HepG2 (cell line): ENCODE results near the gene CENPE. TPM values are rescaled to one million over a fixed set of nuclear protein-coding genes. Genes with fewer than 3 reads are reported as not detected.

Experiments
- ATF1 ChIP-seq: IDR thresholded peaks from 2 replicates; pipeline ENCODE4 v1.6.1; 2016; ENCODE audit warnings: mild to moderate bottlenecking, control low read depth
- CREM ChIP-seq, 2 experiments: sonication (generic) in 1 of 2; formaldehyde crosslinking in 1 of 2; IDR thresholded peaks; 2 replicates each; pipeline versions ENCODE4 v1.4.0 to v1.6.1; 2016 to 2020; ENCODE audit warnings: antibody characterized with exemption in 1 of 2, mild to moderate bottlenecking in 1 of 2, missing genetic modification reagents in 1 of 2
- DNMT3B ChIP-seq: conservative IDR thresholded peaks from 2 replicates; pipeline ENCODE4 v1.6.1; 2016; ENCODE audit warnings: missing biosample characterization, control low read depth
- GABPB1 ChIP-seq: IDR thresholded peaks from 2 replicates; pipeline ENCODE4 v1.6.1; 2016; ENCODE audit warnings: mild to moderate bottlenecking, missing genetic modification reagents, moderate library complexity, missing compliant biosample characterization
- HOXA3 ChIP-seq: sonication (generic); formaldehyde crosslinking; IDR thresholded peaks from 2 replicates; pipeline ENCODE4 v1.5.0; 2020; ENCODE audit warnings: missing genetic modification reagents
- JUNB ChIP-seq: sonication (generic); formaldehyde crosslinking; IDR thresholded peaks from 2 replicates; pipeline ENCODE4 v1.8.0; 2022; ENCODE audit warnings: missing genetic modification reagents, mild to moderate bottlenecking, borderline replicate concordance
- MTERF4 ChIP-seq: sonication (generic); formaldehyde crosslinking; IDR thresholded peaks from 2 replicates; pipeline ENCODE4 v1.8.0; 2023; ENCODE audit warnings: mild to moderate bottlenecking, missing genetic modification reagents
- PHF20 ChIP-seq: sonication (generic); formaldehyde crosslinking; IDR thresholded peaks from 2 replicates; pipeline ENCODE4 v1.5.0; 2020; ENCODE audit warnings: mild to moderate bottlenecking, missing genetic modification reagents
- POGZ ChIP-seq: sonication (generic); formaldehyde crosslinking; IDR thresholded peaks from 2 replicates; pipeline ENCODE4 v1.4.0; 2020; ENCODE audit warnings: mild to moderate bottlenecking, missing genetic modification reagents
- WIZ ChIP-seq: sonication (generic); formaldehyde crosslinking; IDR thresholded peaks from 2 replicates; pipeline ENCODE4 v1.5.1; 2020; ENCODE audit warnings: mild to moderate bottlenecking, missing genetic modification reagents
- ZBTB7B ChIP-seq: sonication (generic); formaldehyde crosslinking; IDR thresholded peaks from 2 replicates; pipeline ENCODE4 v1.4.0; 2020; ENCODE audit warnings: missing genetic modification reagents
- ZNF292 ChIP-seq: sonication (generic); formaldehyde crosslinking; IDR thresholded peaks from 2 replicates; pipeline ENCODE4 v1.8.1; 2022; ENCODE audit warnings: mild to moderate bottlenecking, low read depth, missing genetic modification reagents, borderline replicate concordance
- ZNF639 ChIP-seq: conservative IDR thresholded peaks from 2 replicates; pipeline ENCODE4 v1.6.1; 2018; ENCODE audit warnings: missing genetic modification reagents
- ZNF75D ChIP-seq: sonication (generic); formaldehyde crosslinking; IDR thresholded peaks from 2 replicates; pipeline ENCODE4 v1.8.1; 2023; ENCODE audit warnings: missing genetic modification reagents, mild to moderate bottlenecking, borderline replicate concordance
- ZNF788 ChIP-seq: sonication (generic); formaldehyde crosslinking; IDR thresholded peaks from 2 replicates; pipeline ENCODE4 v1.5.0; 2020; ENCODE audit warnings: mild to moderate bottlenecking, missing genetic modification reagents, borderline replicate concordance
- polyA plus RNA-seq, 8 experiments: library from polyadenylated mRNA; depleted of rRNA in 3 of 8; stranded (reverse) in 7 of 8; unstranded in 1 of 8; fragments of >200 nt; fragmentation: Illumina TruSeq in 4 of 8; extraction: Trizol in 4 of 8; gene quantifications; 2 replicates each; pipeline versions ENCODE4 v1.2.1 to v1.2.3, GENCODE V29; 2011 to 2016; ENCODE audit warnings: low read depth in 4 of 8, missing spikeins in 1 of 8, mixed read lengths in 1 of 8; ENCODE audit not compliant: insufficient read depth in 1 of 8
- total RNA-seq, 5 experiments: library from RNA; depleted of rRNA; stranded (reverse); fragments of >200 nt; fragmentation: Illumina TruSeq; extraction: Trizol; gene quantifications; 2 replicates each; pipeline ENCODE4 v1.2.3, GENCODE V29; 2016; ENCODE audit warnings: low read depth in 1 of 5
- TF ChIP-seq, protein P1 (sequence below): IDR thresholded peaks from 2 replicates; pipeline ENCODE4 v1.6.1; 2016
- TF ChIP-seq, protein P2 (sequence below): sonication (generic); formaldehyde crosslinking; IDR thresholded peaks from 2 replicates; pipeline ENCODE4 v1.5.1; 2020; ENCODE audit warnings: missing genetic modification reagents, mild to moderate bottlenecking, borderline replicate concordance
- TF ChIP-seq, protein P3 (sequence below): sonication (generic); formaldehyde crosslinking; IDR thresholded peaks from 2 replicates; pipeline ENCODE4 v1.5.0; 2020; ENCODE audit warnings: missing genetic modification reagents
- TF ChIP-seq, protein P4 (sequence below): IDR thresholded peaks from 2 replicates; pipeline ENCODE4 v1.6.1; 2016; ENCODE audit warnings: low read depth, control low read depth

Gene CENPE
- total and polyA plus RNA-seq, 2 of the 13 experiments (the other 11 are each of a cell fraction or from before 2014, with no cell fraction given) = 2.1 to 19.8 TPM

- TF ChIP-seq, protein P1, sequence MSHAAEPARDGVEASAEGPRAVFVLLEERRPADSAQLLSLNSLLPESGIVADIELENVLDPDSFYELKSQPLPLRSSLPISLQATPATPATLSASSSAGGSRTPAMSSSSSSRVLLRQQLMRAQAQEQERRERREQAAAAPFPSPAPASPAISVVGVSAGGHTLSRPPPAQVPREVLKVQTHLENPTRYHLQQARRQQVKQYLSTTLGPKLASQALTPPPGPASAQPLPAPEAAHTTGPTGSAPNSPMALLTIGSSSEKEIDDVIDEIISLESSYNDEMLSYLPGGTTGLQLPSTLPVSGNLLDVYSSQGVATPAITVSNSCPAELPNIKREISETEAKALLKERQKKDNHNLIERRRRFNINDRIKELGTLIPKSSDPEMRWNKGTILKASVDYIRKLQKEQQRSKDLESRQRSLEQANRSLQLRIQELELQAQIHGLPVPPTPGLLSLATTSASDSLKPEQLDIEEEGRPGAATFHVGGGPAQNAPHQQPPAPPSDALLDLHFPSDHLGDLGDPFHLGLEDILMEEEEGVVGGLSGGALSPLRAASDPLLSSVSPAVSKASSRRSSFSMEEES (CRISPR knock-in tag) = no peak
- TF ChIP-seq CREM (IDR thresholded peaks at IDR 0.05) (peak; percentile 1; the same call in 1 of the 2 replicates), CREM (CRISPR knock-in tag; IDR thresholded peaks at IDR 0.05) (no peak), HOXA3 (CRISPR knock-in tag) (no peak), DNMT3B (CRISPR knock-in tag) (no peak), ZNF639 (no peak), PHF20 (CRISPR knock-in tag) (no peak), POGZ (CRISPR knock-in tag) (no peak), ZNF292 (CRISPR knock-in tag) (no peak), WIZ (0 out of 2 replicates have a peak, but pooled peaks have one; percentile 13), GABPB1 (CRISPR knock-in tag) (0 out of 2 replicates have a peak, but pooled peaks have one; percentile 30), ZBTB7B (CRISPR knock-in tag) (no peak), MTERF4 (CRISPR knock-in tag) (0 out of 2 replicates have a peak, but pooled peaks have one; percentile 37), JUNB (CRISPR knock-in tag) (no peak), ZNF788 (CRISPR knock-in tag) (0 out of 2 replicates have a peak, but pooled peaks have one; percentile 50), ZNF75D (CRISPR knock-in tag) (no peak), ATF1 (CRISPR knock-in tag) (0 out of 2 replicates have a peak, but pooled peaks have one; percentile 26)
- TF ChIP-seq, protein P2, sequence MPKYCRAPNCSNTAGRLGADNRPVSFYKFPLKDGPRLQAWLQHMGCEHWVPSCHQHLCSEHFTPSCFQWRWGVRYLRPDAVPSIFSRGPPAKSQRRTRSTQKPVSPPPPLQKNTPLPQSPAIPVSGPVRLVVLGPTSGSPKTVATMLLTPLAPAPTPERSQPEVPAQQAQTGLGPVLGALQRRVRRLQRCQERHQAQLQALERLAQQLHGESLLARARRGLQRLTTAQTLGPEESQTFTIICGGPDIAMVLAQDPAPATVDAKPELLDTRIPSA = no peak
- TF ChIP-seq, protein P3, sequence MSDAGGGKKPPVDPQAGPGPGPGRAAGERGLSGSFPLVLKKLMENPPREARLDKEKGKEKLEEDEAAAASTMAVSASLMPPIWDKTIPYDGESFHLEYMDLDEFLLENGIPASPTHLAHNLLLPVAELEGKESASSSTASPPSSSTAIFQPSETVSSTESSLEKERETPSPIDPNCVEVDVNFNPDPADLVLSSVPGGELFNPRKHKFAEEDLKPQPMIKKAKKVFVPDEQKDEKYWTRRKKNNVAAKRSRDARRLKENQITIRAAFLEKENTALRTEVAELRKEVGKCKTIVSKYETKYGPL (CRISPR knock-in tag) = no peak
- TF ChIP-seq, protein P4, sequence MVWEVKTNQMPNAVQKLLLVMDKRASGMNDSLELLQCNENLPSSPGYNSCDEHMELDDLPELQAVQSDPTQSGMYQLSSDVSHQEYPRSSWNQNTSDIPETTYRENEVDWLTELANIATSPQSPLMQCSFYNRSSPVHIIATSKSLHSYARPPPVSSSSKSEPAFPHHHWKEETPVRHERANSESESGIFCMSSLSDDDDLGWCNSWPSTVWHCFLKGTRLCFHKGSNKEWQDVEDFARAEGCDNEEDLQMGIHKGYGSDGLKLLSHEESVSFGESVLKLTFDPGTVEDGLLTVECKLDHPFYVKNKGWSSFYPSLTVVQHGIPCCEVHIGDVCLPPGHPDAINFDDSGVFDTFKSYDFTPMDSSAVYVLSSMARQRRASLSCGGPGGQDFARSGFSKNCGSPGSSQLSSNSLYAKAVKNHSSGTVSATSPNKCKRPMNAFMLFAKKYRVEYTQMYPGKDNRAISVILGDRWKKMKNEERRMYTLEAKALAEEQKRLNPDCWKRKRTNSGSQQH (CRISPR knock-in tag) = no peak
Observed at GRCh38 chr4:103074744-103075434, 123.3 kb downstream of the CENPE start (continued).
